MG63 (cell line): Measurements from ENCODE around the gene PRKCH. TPM values are rescaled to one million over a fixed set of nuclear protein-coding genes. Genes with fewer than 3 reads are reported as not detected.

ENCODE experiments used
- DNase-seq: peaks from one replicate; pipeline ENCODE4 v3.0.0-alpha.2; 2020
- H3K27me3 ChIP-seq: fragments of 250-450 bp; sonication (Bioruptor Pico); 2 replicates; pipeline ENCODE4 v1.5.1; 2020; ENCODE audit warnings: mild to moderate bottlenecking, moderate library complexity
- H3K36me3 ChIP-seq: fragments of 250-450 bp; sonication (Bioruptor Pico); 2 replicates; pipeline ENCODE4 v1.5.1; 2020; ENCODE audit warnings: mild to moderate bottlenecking, moderate library complexity
- H3K4me3 ChIP-seq: fragments of 250-450 bp; sonication (Bioruptor Pico); 2 replicates; pipeline ENCODE4 v1.5.1; 2020; ENCODE audit warnings: mild to moderate bottlenecking, moderate library complexity
- H3K9me3 ChIP-seq: fragments of 250-450 bp; sonication (Bioruptor Pico); 2 replicates; pipeline ENCODE4 v1.5.1; 2020; ENCODE audit warnings: mild to moderate bottlenecking, moderate library complexity
- total RNA-seq: library from RNA; depleted of rRNA; stranded (reverse); fragments of >200 nt; shearing (Covaris generic); gene quantifications from 2 replicates; pipeline ENCODE4 v1.2.3, GENCODE V29; 2014; ENCODE audit warnings: low replicate concordance

PRKCH gene
- total RNA-seq, 1 experiment from 2014 or later, result 6.0 TPM

DNA sequence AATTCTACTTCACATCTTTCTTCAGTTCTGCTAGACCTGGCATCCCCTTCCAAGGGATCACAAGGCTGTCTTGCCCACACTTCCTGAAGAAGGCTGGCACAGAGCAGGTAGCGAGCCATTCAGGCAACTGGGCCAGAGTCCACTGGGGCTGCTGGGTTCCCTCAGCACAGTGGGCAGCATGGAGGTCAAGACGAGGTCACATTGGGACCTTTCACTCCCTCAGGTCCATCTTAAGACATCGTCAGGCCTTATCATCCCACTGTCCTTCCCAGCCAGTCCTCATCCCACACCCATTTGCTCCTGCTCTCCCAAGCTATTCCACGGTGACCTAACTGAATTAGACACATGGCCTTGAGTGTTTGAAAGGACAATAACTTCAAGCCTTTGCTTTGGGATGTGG lies 230.9 kb downstream of the PRKCH start:
- Histone ChIP-seq H3K36me3 (no peaks in the 10 kb centered on the region), H3K9me3 (no peaks in the 10 kb centered on the region), H3K4me3 (no peak overlapping the region), H3K27me3 (no peaks in the 10 kb centered on the region)
- no peak for DNase-seq

DNA sequence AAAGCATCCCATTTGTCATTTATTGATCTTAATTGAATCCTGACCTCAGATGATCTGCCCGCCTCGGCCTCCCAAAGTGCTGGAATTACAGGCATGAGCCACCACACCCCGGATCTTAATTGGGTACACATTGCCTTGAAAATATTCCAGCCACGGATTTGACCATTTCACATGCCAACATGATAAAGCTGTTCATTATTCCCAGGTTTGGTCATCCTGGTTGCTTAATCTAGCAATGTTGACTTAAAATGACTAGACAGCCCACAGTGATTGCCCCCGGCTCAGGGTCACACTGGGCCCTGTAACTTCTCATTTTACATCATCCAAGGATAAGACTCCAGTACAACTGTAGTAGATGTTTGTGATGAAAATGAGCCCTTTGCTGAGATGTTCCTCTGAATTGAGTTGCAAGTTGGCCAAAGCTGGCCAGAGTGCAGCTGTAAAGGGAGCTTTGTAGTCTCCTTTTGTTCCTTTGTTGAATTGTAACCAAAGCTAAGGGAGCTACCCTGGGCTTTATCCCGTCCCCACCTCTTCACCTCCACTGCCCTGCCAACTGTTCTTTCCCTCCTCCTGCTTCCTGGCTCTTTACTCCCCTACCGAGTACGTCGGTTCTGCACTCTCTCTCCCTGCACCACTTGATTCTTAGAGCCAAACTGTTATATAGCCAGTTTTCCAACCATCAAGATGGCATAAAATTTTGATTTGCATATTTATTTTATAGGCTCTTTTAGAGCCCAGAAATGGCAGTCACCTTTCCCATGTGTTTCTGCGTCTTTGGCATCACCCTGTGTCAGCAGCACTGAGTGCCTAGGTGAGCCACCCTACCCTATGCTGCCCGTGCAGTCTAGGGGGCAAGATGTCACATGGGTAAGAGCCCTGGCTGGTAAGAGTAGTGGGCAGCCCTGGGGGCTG lies 232.6 kb downstream of the PRKCH start:
- Histone ChIP-seq H3K4me3 (no peak overlapping the region), H3K36me3 (no peaks in the 10 kb centered on the region), H3K27me3 (no peaks in the 10 kb centered on the region), H3K9me3 (no peaks in the 10 kb centered on the region)
- peak; percentile 47 for DNase-seq

DNA sequence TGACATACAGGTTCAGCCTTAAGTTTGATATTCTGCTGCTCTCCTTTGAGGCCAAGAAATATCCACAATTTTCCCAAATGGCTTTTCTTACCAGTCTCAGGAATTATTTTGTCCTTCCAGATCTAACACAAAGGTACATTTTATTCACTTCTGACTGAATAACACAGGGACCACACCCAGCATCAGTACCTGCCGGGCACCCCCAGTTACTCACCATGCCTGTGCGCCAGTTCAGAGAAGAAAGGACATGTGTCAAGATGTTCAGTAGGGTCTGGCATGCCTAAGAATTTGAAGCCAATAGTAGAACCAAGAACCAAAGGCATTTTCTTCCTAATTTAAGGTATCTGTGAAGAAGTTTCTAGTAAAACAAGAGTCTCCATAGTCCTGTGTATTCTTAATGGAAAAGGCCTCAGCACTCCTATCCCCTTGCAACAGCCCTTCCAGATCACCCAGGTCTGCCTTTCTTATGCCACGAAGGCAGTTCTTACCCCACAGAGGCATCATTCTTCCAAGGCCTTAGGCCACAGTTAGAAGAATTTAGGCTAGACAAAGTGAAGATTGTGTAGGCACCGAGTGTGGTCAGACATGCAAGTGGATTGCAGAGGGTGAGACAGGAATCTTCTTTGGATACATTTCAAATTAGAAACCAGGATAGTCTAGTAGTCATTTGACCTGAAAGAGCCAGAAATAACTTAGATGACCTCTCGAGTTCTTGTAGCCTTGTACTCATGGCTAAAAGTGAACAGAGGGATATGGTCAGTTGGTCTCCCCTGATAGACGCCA lies 233.9 kb downstream of the PRKCH start:
- Histone ChIP-seq H3K36me3 (no peaks in the 10 kb centered on the region), H3K4me3 (no peak overlapping the region), H3K9me3 (no peaks in the 10 kb centered on the region), H3K27me3 (no peaks in the 10 kb centered on the region)
- DNase-seq, result no peak

DNA sequence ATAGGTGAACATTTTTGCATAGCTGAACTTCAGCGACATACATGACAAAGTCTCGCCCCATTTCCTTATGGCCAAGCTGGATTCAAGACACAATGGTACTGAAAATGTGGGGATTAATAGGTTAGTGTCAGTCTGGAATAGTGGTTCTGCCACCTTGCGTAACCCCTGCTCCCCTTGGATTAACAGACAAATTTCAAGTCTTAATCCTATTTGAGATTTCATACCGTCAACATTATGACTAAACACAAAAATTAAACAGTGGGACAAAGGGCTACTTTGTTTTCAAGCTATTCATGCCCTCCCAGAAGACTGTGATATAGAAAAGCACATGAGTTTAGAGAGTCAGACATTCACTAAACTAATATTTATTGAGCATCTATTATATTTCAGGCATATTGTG lies 235.1 kb downstream of the PRKCH start:
- Histone ChIP-seq H3K9me3 (no peaks in the 10 kb centered on the region), H3K36me3 (no peaks in the 10 kb centered on the region), H3K4me3 (no peak overlapping the region), H3K27me3 (no peaks in the 10 kb centered on the region)
- DNase-seq, result no peak

DNA sequence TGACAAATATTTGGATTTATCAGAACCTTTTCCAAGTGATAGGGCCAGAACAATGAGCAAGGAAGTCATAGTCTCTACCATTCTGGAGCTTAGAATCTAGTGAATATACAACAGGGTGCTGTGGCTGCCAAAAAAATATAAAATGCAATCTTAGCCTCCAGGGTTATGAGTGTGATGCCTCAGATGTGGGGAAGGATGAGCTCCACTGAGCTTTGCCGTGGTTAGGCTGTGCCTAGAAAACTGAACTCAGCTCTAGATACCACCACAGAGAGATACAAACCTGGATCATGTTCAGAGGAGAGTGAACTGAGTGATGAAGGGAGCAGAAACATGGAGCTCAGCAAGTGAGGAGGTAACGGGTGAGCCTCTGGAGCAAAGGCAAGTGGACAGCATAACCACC lies 235.9 kb downstream of the PRKCH start:
- DNase-seq, result no peak
- no peaks in the 10 kb centered on the region for H3K36me3 ChIP-seq
- H3K27me3 ChIP-seq, result no peaks in the 10 kb centered on the region
- H3K9me3 ChIP-seq, result no peaks in the 10 kb centered on the region
- no peak overlapping the region for H3K4me3 ChIP-seq

DNA sequence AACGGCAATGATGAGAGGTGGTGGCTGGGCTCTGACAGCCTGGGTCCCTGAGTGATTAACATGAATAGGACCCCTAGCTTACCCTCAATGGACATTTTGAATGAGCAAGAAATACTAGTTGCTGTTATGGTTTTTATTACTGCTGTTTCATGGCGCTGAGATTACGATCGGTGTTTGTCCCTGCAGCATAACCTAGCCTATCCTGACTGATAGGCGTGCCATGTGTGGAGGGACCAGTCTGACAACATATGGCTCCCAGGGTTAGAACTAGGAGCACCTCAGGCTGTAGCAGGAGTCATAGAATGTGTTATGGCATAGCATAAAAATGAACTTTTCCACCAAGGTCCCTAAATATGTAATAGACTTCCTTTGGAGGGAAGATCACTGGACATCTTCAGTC lies 236.5 kb downstream of the PRKCH start:
- H3K36me3 ChIP-seq, result no peaks in the 10 kb centered on the region
- H3K9me3 ChIP-seq, result no peaks in the 10 kb centered on the region
- H3K4me3 ChIP-seq, result no peak overlapping the region
- no peak for DNase-seq
- no peaks in the 10 kb centered on the region for H3K27me3 ChIP-seq

DNA sequence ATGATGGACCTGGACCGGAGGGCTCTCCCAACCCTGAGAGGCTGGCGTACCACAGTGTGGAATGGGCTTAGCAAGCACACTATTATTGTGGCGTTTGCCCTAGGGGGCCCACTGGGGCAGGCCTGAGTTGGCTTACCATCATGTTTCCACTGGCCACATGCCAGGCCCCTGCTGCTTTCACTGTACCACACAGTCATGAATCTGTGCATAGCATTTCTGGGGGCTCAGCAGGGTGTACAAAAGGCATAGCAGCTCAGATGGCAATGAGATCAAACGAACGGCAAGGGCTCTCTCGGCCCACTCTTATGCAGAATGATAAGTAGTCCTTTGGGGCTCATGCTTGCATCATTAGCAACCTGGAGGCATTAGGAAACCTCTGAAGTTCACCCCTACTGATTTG lies 236.9 kb downstream of the PRKCH start:
- DNase-seq, result peak; percentile 52
- H3K4me3 ChIP-seq, result no peak overlapping the region
- no peaks in the 10 kb centered on the region for H3K9me3 ChIP-seq
- H3K36me3 ChIP-seq, result no peaks in the 10 kb centered on the region
- no peaks in the 10 kb centered on the region for H3K27me3 ChIP-seq

DNA sequence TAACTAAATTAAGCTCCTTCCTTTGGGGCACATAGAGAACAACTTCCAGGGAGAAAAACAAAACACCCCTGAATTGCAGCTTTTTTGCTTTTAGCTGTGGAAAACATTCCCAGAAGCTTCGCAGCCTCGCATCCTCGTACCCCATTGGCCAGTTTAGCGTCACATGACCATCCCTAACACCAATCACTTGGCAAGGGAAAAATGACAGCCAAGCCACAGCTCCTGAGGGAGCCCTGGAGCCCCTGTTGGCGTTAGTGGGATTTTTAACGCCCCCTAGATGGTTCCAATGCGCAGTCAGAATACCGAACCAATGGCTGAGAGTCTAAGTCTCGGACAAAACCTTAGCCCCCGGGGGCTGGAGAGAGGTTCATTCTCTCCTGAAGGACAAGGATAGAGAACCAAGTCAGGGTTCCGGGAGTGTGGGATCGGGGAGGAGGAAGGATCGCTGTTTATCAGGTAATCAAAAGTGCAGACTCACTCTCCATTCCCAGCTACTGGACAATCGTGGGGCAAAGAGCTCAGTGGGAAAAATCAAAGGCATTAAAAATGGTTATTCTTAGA lies 238.3 kb downstream of the PRKCH start:
- H3K27me3 ChIP-seq, result no peaks in the 10 kb centered on the region

DNA sequence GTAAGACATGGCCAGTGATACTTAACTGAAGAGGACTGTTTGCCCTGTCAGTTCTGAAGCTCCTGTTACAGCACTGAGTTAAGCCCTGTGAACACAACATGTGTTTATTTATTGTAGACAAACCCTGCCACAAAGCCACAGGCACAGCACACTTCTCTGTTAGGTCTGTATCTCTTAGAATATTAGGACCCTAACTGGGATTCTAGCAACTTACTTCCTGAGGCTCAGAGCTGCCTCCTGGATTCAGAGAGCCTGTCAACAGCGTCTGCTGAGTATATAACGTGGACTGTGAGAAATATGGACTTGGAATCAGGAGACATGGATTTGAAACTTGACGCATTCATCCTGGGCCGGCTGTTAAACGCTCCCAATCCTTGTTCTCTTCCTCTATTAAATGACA lies 238.9 kb downstream of the PRKCH start:
- Histone ChIP-seq H3K4me3 (no peak overlapping the region), H3K9me3 (no peaks in the 10 kb centered on the region), H3K36me3 (no peaks in the 10 kb centered on the region), H3K27me3 (no peaks in the 10 kb centered on the region)
- no peak for DNase-seq

More for the DNA sequence above, 238.3 kb downstream of the PRKCH start:
- Histone ChIP-seq H3K4me3 (no peak overlapping the region), H3K36me3 (no peaks in the 10 kb centered on the region), H3K9me3 (no peaks in the 10 kb centered on the region)
- DNase-seq, result no peak

DNA sequence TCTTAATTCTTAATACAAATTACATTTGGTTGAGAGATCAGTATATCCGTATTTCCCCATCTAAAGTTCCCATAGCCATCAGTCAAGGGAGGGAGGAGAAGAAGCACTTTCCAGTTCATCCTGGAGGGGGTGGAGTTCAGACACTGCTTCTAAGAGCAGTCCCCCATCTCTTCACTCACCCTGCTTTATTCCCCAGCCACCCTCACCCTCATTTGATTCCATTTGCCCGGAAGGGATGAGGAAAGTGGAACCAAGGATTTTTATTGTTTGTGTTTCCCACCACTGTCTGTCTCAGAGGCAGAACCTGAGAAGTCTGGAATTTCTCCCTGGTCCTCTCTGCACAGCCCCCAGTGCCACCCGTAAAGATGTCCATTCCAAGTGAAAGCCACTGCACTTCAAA lies 239.7 kb downstream of the PRKCH start:
- no peaks in the 10 kb centered on the region for H3K36me3 ChIP-seq
- no peak overlapping the region for H3K4me3 ChIP-seq
- no peak for DNase-seq
- no peaks in the 10 kb centered on the region for H3K9me3 ChIP-seq
- H3K27me3 ChIP-seq, result no peaks in the 10 kb centered on the region

DNA sequence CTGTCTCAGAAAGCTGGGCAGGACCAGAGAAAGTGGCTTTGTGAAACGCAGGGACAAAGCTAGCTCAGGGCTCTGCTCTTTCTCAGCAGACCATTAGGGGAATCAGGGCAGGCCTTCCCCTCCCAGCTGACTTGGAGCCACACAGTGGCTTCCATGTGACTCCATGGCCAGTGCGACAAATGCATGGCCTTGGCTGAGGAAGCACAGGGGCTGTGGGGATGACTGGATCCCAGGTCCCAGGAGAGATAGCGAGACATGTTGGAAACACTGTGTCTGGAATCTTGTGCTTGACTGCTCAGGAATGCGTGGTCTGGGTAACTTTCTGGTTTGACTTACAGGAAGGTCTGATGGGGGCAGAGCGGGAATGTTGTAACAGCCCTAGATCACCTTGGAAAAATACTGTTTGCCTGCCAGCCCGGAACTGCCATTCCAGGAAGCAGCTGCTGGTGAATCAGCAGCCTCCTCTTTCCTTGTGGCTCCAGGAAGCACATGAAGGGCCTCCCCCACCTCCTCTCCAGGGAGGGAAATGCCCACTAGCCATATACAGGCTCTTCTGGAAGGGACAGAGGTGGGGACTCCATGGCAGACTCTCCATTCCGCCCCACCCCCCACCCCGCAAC lies 240.4 kb downstream of the PRKCH start:
- no peak overlapping the region for H3K4me3 ChIP-seq
- H3K36me3 ChIP-seq, result no peaks in the 10 kb centered on the region
- DNase-seq, result peak; percentile 91

DNA sequence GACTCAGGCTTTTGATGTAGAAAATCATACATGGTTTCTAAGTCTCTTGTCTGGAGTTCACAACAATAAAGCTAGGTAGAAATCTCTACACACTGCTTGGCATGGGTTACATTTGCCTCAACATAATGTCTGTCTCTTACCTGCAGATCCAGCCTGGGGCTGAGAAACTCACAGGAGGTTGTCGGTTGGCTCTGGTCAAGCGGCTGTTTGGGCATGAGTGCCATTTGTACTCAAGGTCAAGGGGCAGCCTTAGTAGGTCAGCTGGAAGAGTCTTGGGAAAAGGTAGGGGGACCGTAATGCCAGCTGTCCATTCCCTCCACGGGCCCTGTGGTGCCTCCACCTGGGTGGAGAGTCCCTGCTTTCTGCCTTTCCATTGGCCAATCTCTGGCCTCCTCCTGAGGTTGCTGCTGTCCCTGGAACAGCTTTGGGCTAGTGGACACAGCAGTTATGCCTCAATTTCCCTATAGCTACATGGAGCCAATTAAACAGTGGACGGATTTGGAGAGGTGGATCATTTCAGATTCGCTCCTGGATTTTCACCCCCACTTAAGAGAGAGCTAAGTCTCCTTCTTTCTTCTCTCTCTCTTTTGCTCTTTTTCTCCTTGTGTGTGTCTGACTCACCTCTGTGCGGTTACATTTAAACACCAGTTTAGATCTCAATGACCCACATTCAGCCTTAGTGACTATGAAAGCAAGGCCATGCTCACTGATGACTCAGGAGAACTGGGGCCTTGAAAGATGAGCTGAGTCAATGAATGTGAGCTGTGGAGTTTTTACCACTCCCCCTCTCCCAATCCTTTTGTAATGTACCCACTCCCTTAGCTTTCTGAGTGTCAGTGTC lies 241.2 kb downstream of the PRKCH start:
- Histone ChIP-seq H3K27me3 (no peaks in the 10 kb centered on the region), H3K4me3 (no peak overlapping the region), H3K9me3 (no peaks in the 10 kb centered on the region), H3K36me3 (no peaks in the 10 kb centered on the region)
- DNase-seq, result peak; percentile 82

More for the DNA sequence above, 240.4 kb downstream of the PRKCH start:
- Histone ChIP-seq H3K9me3 (no peaks in the 10 kb centered on the region), H3K27me3 (no peaks in the 10 kb centered on the region)

DNA sequence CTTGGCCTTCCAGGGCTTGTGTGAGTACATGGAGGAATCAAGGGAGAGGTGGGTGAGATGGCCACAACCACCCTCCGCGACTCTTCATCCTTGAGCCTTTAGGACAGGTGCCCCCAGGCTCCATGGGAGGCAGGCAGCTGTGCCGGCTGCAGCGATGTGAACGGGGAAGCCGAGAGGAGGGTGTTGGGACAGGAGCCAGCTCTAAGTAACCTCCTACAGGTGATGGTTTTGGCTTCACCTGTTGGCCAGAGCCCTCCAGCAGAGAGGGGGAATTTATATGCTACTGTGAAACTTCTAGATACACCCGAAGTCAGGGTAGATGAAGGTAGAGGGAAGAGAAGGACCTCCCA lies 241.8 kb downstream of the PRKCH start:
- H3K36me3 ChIP-seq, result no peaks in the 10 kb centered on the region
- H3K9me3 ChIP-seq, result no peaks in the 10 kb centered on the region
- no peak overlapping the region for H3K4me3 ChIP-seq
- no peak for DNase-seq
- no peaks in the 10 kb centered on the region for H3K27me3 ChIP-seq

DNA sequence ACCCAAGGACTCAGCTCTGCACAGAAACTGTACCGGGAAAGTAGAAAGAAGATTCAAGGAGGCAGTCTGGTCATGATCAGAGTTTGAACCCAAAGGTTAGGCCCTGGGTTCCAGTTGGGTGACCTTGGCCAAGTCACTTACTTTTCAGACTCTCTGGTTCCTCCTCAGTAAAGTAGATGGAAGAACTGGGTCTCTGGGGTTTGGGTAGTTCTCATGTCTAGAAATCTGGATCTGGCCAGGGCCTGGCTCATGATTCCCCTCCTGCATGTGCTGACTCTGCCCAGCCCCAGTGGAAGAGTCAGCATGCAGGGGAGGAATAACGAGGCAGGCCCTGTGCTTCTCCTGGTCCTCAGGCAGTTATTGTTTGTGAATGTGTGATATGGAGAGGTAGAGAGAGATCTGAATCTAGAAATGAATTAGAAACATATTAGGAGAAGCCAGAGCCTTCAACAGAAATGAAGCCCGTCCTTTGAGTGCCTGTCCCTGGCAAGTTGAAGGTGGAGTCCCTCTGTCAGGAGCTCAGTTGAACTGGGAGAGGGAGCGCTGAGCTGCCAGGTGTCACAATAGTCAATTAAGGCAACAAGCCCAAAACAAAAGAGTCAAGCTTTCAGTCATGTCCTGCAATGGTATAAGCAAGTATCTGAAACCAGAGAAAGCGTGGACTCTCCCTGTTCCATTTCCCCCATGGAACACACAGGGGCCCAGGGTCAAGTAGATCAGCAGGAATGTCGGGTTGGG lies 242.7 kb downstream of the PRKCH start:
- H3K36me3 ChIP-seq, result no peaks in the 10 kb centered on the region
- no peaks in the 10 kb centered on the region for H3K9me3 ChIP-seq
- H3K4me3 ChIP-seq, result no peak overlapping the region
- DNase-seq, result no peak
- no peaks in the 10 kb centered on the region for H3K27me3 ChIP-seq

DNA sequence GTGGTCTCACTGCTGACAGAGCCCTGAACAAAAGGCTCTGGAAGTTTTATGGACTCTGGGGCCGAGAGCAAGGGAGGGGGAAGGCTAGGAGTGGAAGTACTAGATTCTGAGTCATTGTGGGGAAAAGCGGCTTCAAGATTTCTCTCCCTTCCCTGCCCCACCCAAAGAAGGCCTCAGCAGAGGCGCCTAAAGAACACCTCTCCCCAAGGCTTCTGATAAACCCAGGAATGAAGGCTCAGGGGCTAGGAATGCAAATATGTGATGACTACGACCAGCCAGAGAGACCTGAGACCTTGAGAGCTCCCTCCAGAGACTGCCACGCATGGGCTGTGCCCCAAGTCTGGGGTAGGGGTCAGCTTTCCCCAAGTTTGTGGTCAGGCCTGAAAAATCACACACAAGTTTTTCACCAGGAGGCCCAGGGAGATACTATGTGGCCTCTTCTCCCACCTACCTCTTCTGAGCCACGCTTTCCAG lies 243.3 kb downstream of the PRKCH start:
- peak; percentile 76 for DNase-seq
- Histone ChIP-seq H3K4me3 (no peak overlapping the region), H3K27me3 (no peaks in the 10 kb centered on the region), H3K36me3 (no peaks in the 10 kb centered on the region), H3K9me3 (no peaks in the 10 kb centered on the region)

DNA sequence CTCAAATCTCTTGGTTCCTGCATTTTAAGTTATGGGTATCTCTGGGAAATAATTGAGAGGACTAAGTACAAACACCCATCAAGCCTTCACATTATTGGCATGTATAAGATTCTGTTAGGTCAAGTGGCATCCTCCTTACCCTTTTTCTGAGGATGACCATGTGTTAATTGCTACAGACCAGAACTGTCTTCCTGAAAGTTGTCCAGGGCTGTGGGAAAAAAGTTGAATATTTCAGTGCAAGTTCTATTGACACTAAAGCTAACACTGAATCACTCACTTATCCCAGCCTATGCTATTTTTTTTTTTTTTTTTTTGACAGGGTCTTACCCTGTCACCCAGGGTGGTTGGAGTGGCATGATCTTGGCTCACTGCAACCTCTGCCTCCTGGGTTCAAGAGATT lies 243.8 kb downstream of the PRKCH start:
- H3K4me3 ChIP-seq, result no peak overlapping the region
- H3K9me3 ChIP-seq, result no peaks in the 10 kb centered on the region
- DNase-seq, result no peak
- H3K27me3 ChIP-seq, result no peaks in the 10 kb centered on the region
- no peaks in the 10 kb centered on the region for H3K36me3 ChIP-seq
